GM23248 (cell line): ENCODE data around the gene IRF8.

ENCODE experiments used
- EZH2 ChIP-seq: fragments of 200-600 bp; sonication (generic); IDR thresholded peaks from 2 replicates; pipeline ENCODE4 v1.6.1; 2018; ENCODE audit warnings: antibody characterized with exemption, mild to moderate bottlenecking; ENCODE audit not compliant: insufficient read depth, poor library complexity, severe bottlenecking
- EZH2phosphoT487 ChIP-seq: fragments of 200-600 bp; sonication (generic); IDR thresholded peaks from 2 replicates; pipeline ENCODE4 v1.6.1; 2018; ENCODE audit warnings: antibody characterized with exemption, moderate library complexity, mild to moderate bottlenecking, low read depth; ENCODE audit not compliant: insufficient read depth

DNA sequence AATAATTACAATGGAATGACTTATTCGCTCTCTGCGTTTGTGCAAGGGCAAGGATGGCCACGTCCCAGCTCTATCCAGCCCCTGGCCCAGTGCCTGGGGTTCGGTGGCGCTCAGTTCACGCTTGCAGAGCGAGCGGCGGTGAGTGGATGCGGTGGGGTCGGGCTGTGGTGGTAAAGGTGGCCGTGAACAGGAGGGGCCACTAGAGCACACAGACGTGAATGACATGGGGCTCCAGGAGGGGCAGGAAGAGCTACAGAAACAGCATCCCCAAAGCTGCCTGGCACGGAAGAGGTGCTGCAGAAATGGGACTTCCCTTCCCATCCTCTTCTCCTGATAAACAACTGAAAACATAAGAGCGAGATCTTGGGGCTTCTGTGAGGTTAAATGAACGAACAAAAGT is 28.4 kb downstream of the IRF8 start:
- TF ChIP-seq EZH2phosphoT487 (no peak), EZH2 (no peak)
